ACC112 (cell line): Measurements from ENCODE around the gene RAD18.

ENCODE experiments used
- H2AFZ ChIP-seq: fragments of 200-600 bp; sonication (generic); one replicate; pipeline ENCODE4 v1.6.0; 2017; ENCODE audit warnings: antibody characterized with exemption, low read length; ENCODE audit not compliant: unreplicated experiment
- H3K27ac ChIP-seq: fragments of 200-600 bp; sonication (generic); 2 replicates; pipeline ENCODE4 v1.5.1; 2014; ENCODE audit warnings: low read depth, mild to moderate bottlenecking, antibody characterized with exemption, low read length, moderate library complexity
- H3K27me3 ChIP-seq: fragments of 200-600 bp; sonication (generic); 2 replicates; pipeline ENCODE4 v1.6.1; 2014; ENCODE audit warnings: mild to moderate bottlenecking, antibody characterized with exemption, low read length, moderate library complexity, mixed read lengths; ENCODE audit not compliant: insufficient read depth
- H3K36me3 ChIP-seq: fragments of 200-600 bp; sonication (generic); 2 replicates; pipeline ENCODE4 v1.6.1; 2016; ENCODE audit warnings: mild to moderate bottlenecking, antibody characterized with exemption, low read length, moderate library complexity, mixed read lengths; ENCODE audit not compliant: insufficient read depth
- H3K4me1 ChIP-seq: fragments of 200-600 bp; sonication (generic); one replicate; pipeline ENCODE4 v1.6.1; 2016; ENCODE audit warnings: low read length, mixed read lengths; ENCODE audit not compliant: insufficient read depth, unreplicated experiment, control insufficient read depth
- H3K4me3 ChIP-seq: fragments of 200-600 bp; sonication (generic); 2 replicates; pipeline ENCODE4 v1.5.1; 2014; ENCODE audit warnings: mild to moderate bottlenecking, low read depth, low read length
- H3K79me2 ChIP-seq: fragments of 200-600 bp; sonication (generic); one replicate; pipeline ENCODE4 v1.6.0; 2016; ENCODE audit warnings: low read length; ENCODE audit not compliant: control insufficient read depth, unreplicated experiment, insufficient read depth

RAD18 gene

GRCh38 chr3:8865697-8866096 is 97.6 kb downstream of the RAD18 start:
- H3K27ac ChIP-seq, result no peak overlapping the region
- H3K27me3 ChIP-seq, result no peaks in the 10 kb centered on the region
- no peaks in the 10 kb centered on the region for H3K79me2 ChIP-seq
- no peak overlapping the region for H3K4me3 ChIP-seq
- no peak overlapping the region for H2AFZ ChIP-seq
- no peaks in the 10 kb centered on the region; the same call in 1 of the 2 replicates for H3K36me3 ChIP-seq
- peaks cover 16% of the 10 kb centered on the region for H3K4me1 ChIP-seq

DNA sequence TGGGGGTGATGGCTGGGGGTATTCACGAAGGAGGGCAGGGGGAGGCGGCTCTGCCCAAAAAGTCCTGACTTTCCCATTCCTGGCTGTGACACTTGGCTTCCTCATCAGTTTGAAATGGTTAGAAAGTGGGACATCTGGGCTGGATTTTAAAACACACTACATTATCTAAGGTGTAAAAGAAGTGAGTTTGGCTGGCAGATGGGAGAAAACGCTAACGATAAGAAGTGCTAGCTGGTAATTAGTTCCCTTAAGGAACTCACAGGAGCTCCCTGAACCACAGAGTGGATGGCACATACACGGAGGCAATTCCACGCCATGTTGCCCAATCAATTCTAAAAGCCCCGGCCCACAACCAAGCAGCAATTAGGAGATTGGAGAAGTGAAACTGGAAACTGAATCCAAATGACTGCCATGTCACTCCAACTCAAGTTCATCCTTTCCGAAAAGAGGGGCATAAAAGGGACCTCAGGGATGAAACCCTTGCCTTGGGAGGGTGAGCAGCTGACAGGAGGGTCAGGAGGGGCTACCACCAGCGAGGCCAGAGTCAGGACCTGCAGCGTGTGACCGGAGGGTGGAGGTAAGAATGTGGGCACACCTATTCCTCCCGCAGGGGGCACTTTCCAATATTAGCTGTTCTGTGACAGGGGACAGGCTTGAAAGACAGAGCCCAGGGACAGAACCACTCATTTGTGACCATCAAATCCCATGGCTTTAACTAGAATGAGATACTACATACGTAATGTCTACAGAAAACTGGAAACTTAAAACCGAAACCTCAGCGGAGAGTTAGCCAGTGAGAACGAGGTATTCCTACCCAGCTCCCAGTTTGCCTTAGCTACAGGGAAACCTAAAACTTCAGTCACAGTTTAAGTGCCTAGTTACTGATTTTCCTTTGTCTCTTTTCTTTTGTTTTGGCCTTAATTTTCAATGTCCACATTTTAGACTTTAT is 98.6 kb downstream of the RAD18 start:
- Histone ChIP-seq H3K79me2 (no peaks in the 10 kb centered on the region), H2AFZ (no peak overlapping the region), H3K4me3 (peak overlapping the region; percentile 52), H3K27ac (peak overlapping the region; percentile 19; the same call in 1 of the 2 replicates), H3K27me3 (no peaks in the 10 kb centered on the region), H3K4me1 (peaks cover 10% of the 10 kb centered on the region), H3K36me3 (no peaks in the 10 kb centered on the region)

DNA sequence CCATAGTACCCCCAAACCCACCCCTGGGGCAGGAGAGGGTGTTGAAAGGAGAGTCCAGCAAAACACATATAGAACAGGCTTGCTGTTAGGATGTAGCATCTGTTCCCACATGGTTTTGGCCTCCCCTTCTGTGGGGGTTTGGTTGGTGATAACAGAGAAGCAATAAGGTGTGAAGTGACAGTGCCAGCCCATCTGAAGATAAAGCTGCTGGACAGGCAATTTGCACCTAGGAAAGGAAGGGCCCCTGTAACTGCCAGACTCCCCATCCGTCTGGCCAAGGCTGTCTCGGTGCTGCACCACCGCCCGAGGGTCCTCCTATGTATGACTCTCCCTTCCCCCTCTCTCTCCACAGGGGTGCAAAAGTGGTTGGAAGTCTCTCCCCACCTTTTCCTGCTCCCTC is 99.4 kb downstream of the RAD18 start:
- Histone ChIP-seq H3K36me3 (no peaks in the 10 kb centered on the region), H3K27ac (no peak overlapping the region), H3K79me2 (no peaks in the 10 kb centered on the region), H3K27me3 (no peaks in the 10 kb centered on the region), H3K4me3 (no peak overlapping the region), H3K4me1 (peaks cover 3% of the 10 kb centered on the region), H2AFZ (no peak overlapping the region)

DNA sequence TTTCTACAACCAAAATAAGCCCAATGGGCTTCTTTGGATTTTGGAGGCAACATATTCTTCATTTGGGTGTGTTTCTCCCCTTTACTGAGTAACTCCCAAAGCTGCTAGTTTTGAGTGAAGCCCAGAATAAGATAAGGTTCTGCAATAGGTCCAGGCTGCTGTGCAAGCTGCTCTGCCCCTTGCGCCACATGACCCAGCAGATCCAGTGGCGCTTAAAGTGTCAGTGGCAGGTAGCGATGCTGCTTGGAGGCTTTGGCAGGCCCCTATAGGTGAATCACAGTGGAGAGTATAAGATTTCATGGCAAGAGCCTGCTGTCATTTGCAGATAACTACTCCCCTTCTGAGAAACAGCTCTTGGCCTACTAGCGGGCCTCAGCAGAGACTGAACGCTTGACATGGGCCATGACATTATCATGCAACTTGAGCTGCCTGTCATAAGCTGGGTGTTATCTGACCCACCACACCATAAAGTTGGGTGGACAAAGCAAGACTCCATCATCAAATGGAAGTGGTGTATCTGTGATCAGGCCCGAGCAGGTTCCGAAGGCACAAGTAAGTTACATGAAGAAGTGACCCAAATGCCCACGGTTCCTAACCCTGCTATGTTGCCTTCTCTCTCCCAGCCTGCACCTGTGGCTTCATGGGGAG is 105.4 kb downstream of the RAD18 start:
- Histone ChIP-seq H3K27me3 (no peaks in the 10 kb centered on the region), H3K36me3 (no peaks in the 10 kb centered on the region), H2AFZ (no peak overlapping the region), H3K4me3 (no peak overlapping the region), H3K27ac (no peak overlapping the region), H3K79me2 (no peaks in the 10 kb centered on the region), H3K4me1 (no peaks in the 10 kb centered on the region)

DNA sequence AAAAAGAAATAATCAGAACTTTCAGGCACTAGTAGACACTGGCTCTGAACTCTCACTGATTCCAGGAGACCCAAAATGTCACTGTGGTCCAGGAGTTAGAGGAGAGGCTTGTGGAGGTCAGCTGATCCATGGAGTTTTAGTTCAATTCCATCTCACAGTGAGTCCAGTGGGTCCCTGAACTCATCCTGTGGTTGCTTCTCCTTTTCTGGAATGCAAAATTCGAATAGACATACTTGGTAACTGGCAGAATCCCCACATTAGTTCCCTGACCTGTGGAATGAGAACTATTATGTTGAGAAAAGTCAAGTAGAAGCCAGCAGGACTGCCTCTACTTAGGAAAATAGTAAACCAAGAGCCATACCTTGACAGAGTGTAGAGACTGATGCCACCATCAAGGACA is 106.6 kb downstream of the RAD18 start:
- H3K36me3 ChIP-seq, result no peaks in the 10 kb centered on the region
- peaks cover 10% of the 10 kb centered on the region for H3K4me1 ChIP-seq
- H3K27ac ChIP-seq, result no peak overlapping the region
- H3K4me3 ChIP-seq, result no peak overlapping the region
- no peaks in the 10 kb centered on the region for H3K27me3 ChIP-seq
- no peak overlapping the region for H2AFZ ChIP-seq
- H3K79me2 ChIP-seq, result no peaks in the 10 kb centered on the region

GRCh38 chr3:8856071-8856470 is 107.2 kb downstream of the RAD18 start:
- Histone ChIP-seq H2AFZ (no peak overlapping the region), H3K27me3 (no peaks in the 10 kb centered on the region), H3K36me3 (no peaks in the 10 kb centered on the region), H3K4me1 (peaks cover 16% of the 10 kb centered on the region), H3K4me3 (no peak overlapping the region), H3K27ac (no peak overlapping the region), H3K79me2 (no peaks in the 10 kb centered on the region)

DNA sequence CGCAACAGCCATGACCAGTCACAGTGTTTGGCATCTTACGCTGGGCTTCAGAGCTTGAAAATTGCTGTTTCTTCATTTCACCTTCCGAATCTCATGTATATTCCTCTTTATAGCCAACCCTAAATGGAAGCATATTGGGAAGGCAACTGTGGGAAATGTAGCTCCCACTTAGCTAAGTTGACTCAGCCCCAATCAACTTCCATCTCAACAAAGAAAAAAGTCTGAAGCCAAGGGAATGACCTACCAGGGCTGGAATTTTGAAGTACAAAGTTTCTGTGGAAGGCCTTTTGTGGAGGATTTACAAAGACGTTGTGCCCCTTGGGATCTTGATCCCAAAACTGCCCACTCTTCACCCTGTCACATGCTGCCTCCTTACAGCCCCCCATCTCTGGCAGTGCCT is 108.6 kb downstream of the RAD18 start:
- Histone ChIP-seq H3K4me1 (peaks cover 16% of the 10 kb centered on the region), H3K27me3 (no peaks in the 10 kb centered on the region), H3K4me3 (no peak overlapping the region), H3K27ac (no peak overlapping the region), H3K36me3 (no peaks in the 10 kb centered on the region), H2AFZ (no peak overlapping the region), H3K79me2 (no peaks in the 10 kb centered on the region)

DNA sequence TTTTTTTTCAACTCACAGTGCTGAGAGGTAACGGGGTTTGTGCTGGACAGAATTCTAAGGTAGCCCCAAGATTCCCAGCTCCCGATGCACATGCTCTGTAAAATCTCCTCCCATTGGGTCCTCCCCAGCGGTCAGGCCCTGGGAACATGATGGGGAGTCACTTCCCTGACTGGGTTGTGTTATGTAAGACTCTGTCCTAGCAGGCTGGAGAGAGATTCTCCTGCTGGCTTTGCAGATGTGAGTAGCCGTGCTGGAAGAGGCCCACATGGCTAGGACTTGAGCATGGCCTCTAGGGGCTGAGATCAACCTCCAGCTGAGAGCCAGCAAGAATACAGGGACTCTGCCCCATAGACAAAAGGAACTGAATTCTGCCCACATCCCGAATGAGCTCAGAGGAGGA is 110.2 kb downstream of the RAD18 start:
- Histone ChIP-seq H3K36me3 (no peaks in the 10 kb centered on the region), H3K27me3 (no peaks in the 10 kb centered on the region), H3K4me1 (peaks cover 26% of the 10 kb centered on the region), H3K27ac (no peak overlapping the region), H3K79me2 (no peaks in the 10 kb centered on the region), H3K4me3 (no peak overlapping the region), H2AFZ (no peak overlapping the region)

DNA sequence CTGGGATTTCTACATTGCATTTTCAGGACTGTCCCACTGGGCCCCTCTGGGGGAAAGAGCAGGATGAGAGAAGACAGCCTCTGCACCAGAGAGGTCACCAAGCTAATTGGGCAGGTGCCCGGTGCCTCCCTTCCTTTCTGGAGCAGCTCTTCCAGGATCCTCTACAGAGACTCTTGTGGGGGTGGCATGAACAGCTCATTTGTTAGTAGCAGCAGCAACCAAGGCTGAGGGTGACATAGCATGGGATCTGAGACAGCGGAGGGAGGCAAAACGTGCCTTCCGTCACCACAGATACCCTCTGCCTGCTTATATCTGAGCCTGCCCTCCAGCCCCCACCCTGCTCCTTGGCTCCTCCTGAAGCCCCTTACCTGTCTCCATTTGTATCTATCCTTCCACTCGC is 110.8 kb downstream of the RAD18 start:
- H3K79me2 ChIP-seq, result no peaks in the 10 kb centered on the region
- H3K27ac ChIP-seq, result no peak overlapping the region
- H3K36me3 ChIP-seq, result peaks cover 3% of the 10 kb centered on the region; the same call in 1 of the 2 replicates
- no peak overlapping the region for H2AFZ ChIP-seq
- no peaks in the 10 kb centered on the region for H3K27me3 ChIP-seq
- peaks cover 26% of the 10 kb centered on the region for H3K4me1 ChIP-seq
- no peak overlapping the region for H3K4me3 ChIP-seq

- Histone ChIP-seq H2AFZ (no peak overlapping the region), H3K4me3 (no peak overlapping the region), H3K4me1 (peaks cover 26% of the 10 kb centered on the region), H3K27me3 (no peaks in the 10 kb centered on the region), H3K36me3 (peaks cover 3% of the 10 kb centered on the region; the same call in 1 of the 2 replicates), H3K27ac (no peak overlapping the region), H3K79me2 (no peaks in the 10 kb centered on the region)
Measured at GRCh38 chr3:8851703-8852102, 111.6 kb downstream of the RAD18 start.
